H7 (cell line): ENCODE measurements around the gene CHTOP. TPM values are rescaled to one million over a fixed set of nuclear protein-coding genes. Genes with fewer than 3 reads are reported as not detected.
A peak's percentile ranks its signal among the peaks of the same experiment; 100 is the strongest.
"Not testable (repeated sequence)": the region's sequence is repeated elsewhere in the genome, so short reads cannot be mapped to it uniquely, and the experiment has no call there.

Experiments
- DNase-seq: peaks from one replicate; pipeline ENCODE4 v3.0.0; 2012
- H3K27me3 ChIP-seq: 2 replicates; pipeline ENCODE4 v1.6.0; 2011; ENCODE audit warnings: mild to moderate bottlenecking, low read length; ENCODE audit not compliant: control insufficient read depth, insufficient read depth
- H3K36me3 ChIP-seq: replicated peaks from 2 replicates; pipeline ENCODE4 v1.5.1; 2011; ENCODE audit warnings: low read length; ENCODE audit not compliant: control insufficient read depth, insufficient read depth
- H3K4me3 ChIP-seq: 2 replicates; pipeline ENCODE4 v1.5.1; 2011; ENCODE audit warnings: low read depth, mild to moderate bottlenecking, control low read depth, low read length, moderate library complexity; ENCODE audit not compliant: insufficient read depth
- total RNA-seq: library from RNA; depleted of rRNA; stranded (reverse); fragments of >200 nt; shearing (Covaris generic); gene quantifications from 2 replicates; pipeline ENCODE4 v1.2.3, GENCODE V29; 2014

The CHTOP gene
- total RNA-seq, 1 experiment from 2014 or later: 63.8 TPM

DNA sequence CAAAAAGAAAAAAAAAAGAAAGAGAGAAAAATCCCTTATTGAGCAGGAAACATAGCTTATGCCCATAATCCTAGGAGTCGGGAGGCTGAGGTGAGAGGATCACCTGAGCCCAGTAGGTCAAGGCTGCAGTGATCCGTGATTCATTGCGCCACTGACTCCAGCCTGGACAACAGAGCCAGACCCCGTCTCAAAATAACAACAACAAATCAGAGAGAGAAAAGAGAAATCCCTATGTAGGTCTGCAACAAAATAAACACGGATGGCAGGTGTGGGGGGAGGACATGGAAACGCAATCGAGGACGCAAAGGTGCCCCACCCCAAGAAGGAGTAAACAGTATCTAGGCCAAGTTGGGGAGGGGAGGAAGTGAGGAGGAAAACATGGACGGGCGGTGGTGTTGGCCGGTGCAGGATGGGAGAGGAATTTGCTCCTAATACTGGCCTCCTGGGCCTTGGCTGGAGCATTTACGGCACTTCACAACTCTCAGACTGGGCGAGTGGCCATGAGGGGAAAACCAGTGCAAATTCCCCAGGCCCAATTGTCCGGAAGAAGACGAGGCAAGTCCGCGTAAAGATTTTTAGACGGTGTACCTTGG lies 609 bp upstream of the CHTOP start:
- no peak for DNase-seq
- H3K4me3 ChIP-seq: peak overlapping the region; percentile 26

DNA sequence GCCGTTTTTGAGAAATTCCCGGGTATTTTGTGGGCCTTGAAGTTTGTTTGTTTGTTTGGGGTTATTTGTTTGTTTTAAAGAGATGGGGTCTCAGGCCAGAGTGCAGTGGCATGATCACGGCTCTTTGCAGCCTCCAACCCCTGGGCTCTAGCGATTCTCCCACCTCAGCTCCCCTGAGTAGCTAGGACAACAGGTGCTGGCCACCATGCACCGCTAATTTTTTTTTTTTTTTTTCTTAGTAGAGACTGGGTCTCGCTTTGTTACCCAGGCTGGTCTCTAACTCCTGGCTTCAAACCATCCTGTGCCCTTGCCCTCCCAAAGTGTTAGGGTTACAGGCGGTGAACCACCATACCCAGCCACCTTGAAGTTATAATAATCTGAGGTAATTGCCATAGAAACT lies 2.0 kb downstream of the CHTOP start:
- DNase-seq: no peak
- peaks cover 33% of the 10 kb centered on the region for H3K36me3 ChIP-seq
- H3K4me3 ChIP-seq: no peak overlapping the region
- H3K27me3 ChIP-seq: no peaks in the 10 kb centered on the region

More for the DNA sequence above, 609 bp upstream of the CHTOP start:
- Histone ChIP-seq H3K27me3 (no peaks in the 10 kb centered on the region), H3K36me3 (peaks cover 19% of the 10 kb centered on the region)

GRCh38 chr1:153636312-153636711 lies 2.4 kb downstream of the CHTOP start:
- H3K36me3 ChIP-seq: peaks cover 35% of the 10 kb centered on the region

DNA sequence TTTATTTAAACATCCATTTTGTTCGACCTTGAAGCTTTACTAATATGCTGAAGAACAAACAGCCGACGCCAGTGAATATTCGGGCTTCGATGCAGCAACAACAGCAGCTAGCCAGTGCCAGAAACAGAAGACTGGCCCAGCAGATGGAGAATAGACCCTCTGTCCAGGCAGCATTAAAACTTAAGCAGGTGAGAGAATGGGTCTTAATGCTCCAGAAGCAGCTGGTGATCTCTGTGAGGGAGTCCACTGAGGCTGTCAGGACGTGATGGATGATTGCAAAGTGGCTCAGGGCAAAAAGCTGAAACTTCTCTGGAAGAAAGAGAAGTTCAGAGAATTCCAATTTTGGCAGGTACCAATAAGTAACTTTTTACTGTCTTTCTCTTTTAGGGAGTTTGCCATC lies 4.4 kb downstream of the CHTOP start:
- Histone ChIP-seq H3K36me3 (peaks cover 48% of the 10 kb centered on the region), H3K27me3 (no peaks in the 10 kb centered on the region), H3K4me3 (no peak overlapping the region)
- no peak for DNase-seq

More at GRCh38 chr1:153636312-153636711, 2.4 kb downstream of the CHTOP start:
- H3K27me3 ChIP-seq: no peaks in the 10 kb centered on the region
- H3K4me3 ChIP-seq: no peak overlapping the region
- no peak for DNase-seq

GRCh38 chr1:153639280-153639679 lies 5.4 kb downstream of the CHTOP start:
- H3K36me3 ChIP-seq: peaks cover 55% of the 10 kb centered on the region

GRCh38 chr1:153640213-153640612 lies 6.3 kb downstream of the CHTOP start:
- not testable (repeated sequence) for H3K27me3 ChIP-seq, DNase-seq, H3K4me3 ChIP-seq
- H3K36me3 ChIP-seq: peaks cover 60% of the 10 kb centered on the region

More at GRCh38 chr1:153639280-153639679, 5.4 kb downstream of the CHTOP start:
- no peaks in the 10 kb centered on the region for H3K27me3 ChIP-seq
- no peak for DNase-seq
- H3K4me3 ChIP-seq: no peak overlapping the region

DNA sequence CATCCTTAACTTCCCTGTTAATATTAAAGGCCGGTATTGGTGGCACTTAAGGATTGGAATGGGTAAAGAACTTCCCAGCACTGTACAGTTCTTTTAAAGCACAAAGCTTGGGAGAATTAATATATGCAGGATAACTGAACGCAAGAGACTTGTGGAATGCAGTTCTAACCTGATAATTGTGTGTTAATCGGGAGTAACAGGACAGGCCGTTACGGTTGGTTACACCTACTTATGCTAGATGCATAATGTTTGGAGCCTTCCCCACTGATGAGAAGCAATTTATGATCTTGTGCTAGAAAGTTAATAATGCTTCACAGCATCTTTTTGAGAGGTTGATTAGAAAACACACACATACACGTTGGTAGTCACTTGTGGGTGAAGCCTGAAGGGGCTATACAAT lies 7.0 kb downstream of the CHTOP start:
- peaks cover 64% of the 10 kb centered on the region for H3K36me3 ChIP-seq
- DNase-seq: no peak
- no peaks in the 10 kb centered on the region for H3K27me3 ChIP-seq
- no peak overlapping the region for H3K4me3 ChIP-seq

DNA sequence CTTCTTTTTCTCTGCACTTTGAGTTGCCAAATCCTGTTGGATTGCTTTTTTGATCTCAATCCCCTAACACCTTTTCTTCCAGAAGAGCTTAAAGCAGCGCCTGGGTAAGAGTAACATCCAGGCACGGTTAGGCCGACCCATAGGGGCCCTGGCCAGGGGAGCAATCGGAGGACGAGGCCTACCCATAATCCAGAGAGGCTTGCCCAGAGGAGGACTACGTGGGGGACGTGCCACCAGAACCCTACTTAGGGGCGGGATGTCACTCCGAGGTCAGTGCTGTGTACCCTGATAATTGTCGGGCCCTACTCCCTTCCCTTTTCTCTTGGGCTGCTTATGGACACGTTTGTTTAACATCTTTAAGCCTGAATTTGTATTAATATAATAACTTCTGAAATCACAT lies 8.3 kb downstream of the CHTOP start:
- DNase-seq: no peak
- peaks cover 55% of the 10 kb centered on the region for H3K36me3 ChIP-seq
- H3K4me3 ChIP-seq: no peak overlapping the region
- H3K27me3 ChIP-seq: no peaks in the 10 kb centered on the region

- no peaks in the 10 kb centered on the region for H3K27me3 ChIP-seq
- DNase-seq: no peak
- no peak overlapping the region for H3K4me3 ChIP-seq
- H3K36me3 ChIP-seq: peaks cover 49% of the 10 kb centered on the region
Measured at GRCh38 chr1:153643100-153643499, 9.2 kb downstream of the CHTOP start.

DNA sequence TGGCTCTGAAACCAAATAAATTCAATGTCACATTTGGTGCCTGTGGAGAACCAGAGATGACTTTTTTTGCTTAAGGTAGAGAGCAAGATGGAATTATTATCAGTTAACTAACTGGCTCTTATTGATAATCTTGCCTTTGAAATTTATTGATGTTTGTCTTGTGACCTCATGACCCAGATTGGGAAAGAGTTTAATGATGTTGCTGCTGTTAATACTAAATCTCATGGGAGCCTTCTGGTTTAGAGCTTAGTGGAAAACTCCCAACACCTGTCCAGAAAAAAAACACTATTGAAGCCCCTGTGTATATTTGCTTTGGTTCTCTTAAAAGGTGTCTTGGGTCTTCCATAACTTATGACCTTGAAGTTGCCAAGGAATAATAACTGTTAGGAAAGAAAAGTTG lies 9.9 kb downstream of the CHTOP start:
- H3K36me3 ChIP-seq: peaks cover 45% of the 10 kb centered on the region
- no peak overlapping the region for H3K4me3 ChIP-seq
- no peak for DNase-seq
- no peaks in the 10 kb centered on the region for H3K27me3 ChIP-seq

- Histone ChIP-seq H3K4me3 (no peak overlapping the region), H3K27me3 (no peaks in the 10 kb centered on the region), H3K36me3 (peaks cover 28% of the 10 kb centered on the region)
- DNase-seq: no peak
Measured at GRCh38 chr1:153646672-153647345, 12.9 kb downstream of the CHTOP start.

- no peak for DNase-seq
- Histone ChIP-seq H3K4me3 (no peak overlapping the region), H3K36me3 (peaks cover 23% of the 10 kb centered on the region), H3K27me3 (no peaks in the 10 kb centered on the region)
Measured at GRCh38 chr1:153647346-153647714, 13.5 kb downstream of the CHTOP start.

GRCh38 chr1:153648000-153648643 lies 14.3 kb downstream of the CHTOP start:
- H3K27me3 ChIP-seq: no peaks in the 10 kb centered on the region
- no peak overlapping the region for H3K4me3 ChIP-seq
- DNase-seq: no peak
- peaks cover 19% of the 10 kb centered on the region for H3K36me3 ChIP-seq

DNA sequence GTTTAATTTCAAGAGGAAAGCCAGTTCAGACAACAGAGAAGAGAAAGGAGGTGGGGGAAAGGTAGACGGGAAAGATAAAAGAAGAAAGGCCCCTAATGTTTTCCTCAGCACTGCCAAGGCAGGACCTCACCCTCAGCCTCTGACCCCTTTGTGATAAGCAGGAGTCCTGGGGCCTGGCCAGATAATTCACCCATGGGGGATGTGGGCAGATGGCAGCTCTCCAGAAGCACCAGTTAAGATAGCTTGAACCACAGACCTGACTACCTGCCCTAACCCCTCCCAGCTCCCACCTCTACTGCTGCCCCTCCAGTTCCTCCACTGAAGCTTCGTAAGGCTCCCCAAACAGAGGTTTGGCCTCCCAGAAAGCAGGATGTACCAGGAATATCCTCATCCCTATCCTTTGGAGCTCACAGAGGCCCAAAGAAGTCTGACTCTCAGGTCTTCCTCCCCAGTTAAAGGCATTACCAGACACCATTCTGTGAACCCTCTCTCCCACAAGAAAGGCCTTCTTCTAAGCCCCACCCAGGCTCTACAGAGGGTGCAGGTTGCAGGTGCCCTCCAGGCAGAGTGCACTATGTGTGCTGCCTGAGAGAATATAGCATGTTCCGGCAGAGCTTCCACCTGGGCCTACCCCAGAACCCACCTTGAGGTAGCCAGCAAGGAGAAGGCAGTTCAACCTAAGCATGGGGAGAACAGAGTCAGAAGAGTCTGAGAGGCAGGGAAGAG lies 15.4 kb downstream of the CHTOP start:
- peaks cover 11% of the 10 kb centered on the region for H3K36me3 ChIP-seq
- H3K4me3 ChIP-seq: no peak overlapping the region
- DNase-seq: no peak
- no peaks in the 10 kb centered on the region for H3K27me3 ChIP-seq

- Histone ChIP-seq H3K27me3 (no peaks in the 10 kb centered on the region), H3K4me3 (no peak overlapping the region)
- no peak for DNase-seq
Measured at GRCh38 chr1:153649863-153650235, 16.0 kb downstream of the CHTOP start.

More at GRCh38 chr1:153649863-153650235, 16.0 kb downstream of the CHTOP start:
- peaks cover 8% of the 10 kb centered on the region for H3K36me3 ChIP-seq
